ENCODE data around the gene CRAT. TPM values are rescaled to one million over a fixed set of nuclear protein-coding genes. Genes with fewer than 3 reads are reported as not detected.
A peak's percentile ranks its signal among the peaks of the same experiment; 100 is the strongest.

The CRAT gene
- total RNA-seq, 2 donors from 2014 or later: 62.3 to 78.3 TPM

DNA sequence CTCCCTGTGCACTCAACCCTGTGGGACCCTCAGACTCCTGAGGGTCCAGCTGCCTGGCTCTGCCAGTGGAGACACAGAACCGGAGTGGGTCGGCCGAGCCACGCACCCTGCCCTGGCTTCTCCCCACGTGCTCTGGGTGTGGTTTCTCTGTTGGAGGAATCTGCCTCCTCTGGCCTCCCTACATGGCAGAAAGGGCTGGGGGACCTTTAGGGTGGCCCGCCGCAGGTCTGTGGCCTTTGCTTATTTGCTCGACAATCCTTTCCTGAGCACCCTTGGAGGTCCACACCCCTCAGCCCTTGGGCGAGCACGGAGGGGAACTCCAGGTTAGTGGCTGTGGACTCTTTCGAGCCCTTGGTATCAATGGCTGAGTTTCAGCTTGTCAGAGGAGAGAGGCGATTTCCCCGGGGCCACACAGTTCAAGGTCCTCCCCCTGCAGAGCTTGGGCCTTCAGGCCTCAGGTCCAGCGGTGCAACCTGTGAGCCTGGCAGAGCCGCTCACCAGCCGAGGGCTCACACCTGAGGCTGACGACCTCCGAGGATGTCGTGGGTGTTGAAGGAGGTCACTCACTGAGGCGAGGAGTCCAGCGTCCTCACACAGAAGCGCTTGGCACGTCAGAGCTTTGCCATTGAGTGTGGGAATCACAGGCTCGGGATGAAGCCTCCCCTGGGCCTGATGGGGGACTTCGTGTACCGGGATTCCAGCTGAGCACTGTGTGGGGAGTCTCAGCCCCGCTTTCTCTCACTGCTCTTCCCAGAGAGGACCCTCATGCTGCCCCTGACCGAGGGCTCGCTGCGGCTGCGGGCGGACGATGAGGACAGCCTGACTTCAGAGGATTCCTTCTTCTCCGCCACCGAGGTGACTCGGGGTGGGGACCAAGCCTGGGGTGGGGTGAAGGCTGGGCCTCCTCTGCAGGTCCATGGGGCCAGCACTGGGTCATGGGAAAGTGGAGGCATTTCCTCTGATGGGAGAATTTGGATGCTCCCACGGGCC, 50.5 kb downstream of the CRAT start:
- intact Hi-C loops (cut with DNase I): no loop called here
- Histone ChIP-seq H3K9me3 (no peaks in the 10 kb centered on the region), H3K36me3 (peaks cover 9% of the 10 kb centered on the region), H3K27me3 (no peaks in the 10 kb centered on the region), H3K4me1 (no peaks in the 10 kb centered on the region), H3K4me3 (no peak overlapping the region), H3K27ac (no peak overlapping the region), H3K9ac (ENCODE audit: low read depth in 2 of 2, low read length in 2 of 2) (no peak overlapping the region)
- DNase-seq: no peak
- TF ChIP-seq, protein P1, sequence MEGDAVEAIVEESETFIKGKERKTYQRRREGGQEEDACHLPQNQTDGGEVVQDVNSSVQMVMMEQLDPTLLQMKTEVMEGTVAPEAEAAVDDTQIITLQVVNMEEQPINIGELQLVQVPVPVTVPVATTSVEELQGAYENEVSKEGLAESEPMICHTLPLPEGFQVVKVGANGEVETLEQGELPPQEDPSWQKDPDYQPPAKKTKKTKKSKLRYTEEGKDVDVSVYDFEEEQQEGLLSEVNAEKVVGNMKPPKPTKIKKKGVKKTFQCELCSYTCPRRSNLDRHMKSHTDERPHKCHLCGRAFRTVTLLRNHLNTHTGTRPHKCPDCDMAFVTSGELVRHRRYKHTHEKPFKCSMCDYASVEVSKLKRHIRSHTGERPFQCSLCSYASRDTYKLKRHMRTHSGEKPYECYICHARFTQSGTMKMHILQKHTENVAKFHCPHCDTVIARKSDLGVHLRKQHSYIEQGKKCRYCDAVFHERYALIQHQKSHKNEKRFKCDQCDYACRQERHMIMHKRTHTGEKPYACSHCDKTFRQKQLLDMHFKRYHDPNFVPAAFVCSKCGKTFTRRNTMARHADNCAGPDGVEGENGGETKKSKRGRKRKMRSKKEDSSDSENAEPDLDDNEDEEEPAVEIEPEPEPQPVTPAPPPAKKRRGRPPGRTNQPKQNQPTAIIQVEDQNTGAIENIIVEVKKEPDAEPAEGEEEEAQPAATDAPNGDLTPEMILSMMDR (IDR thresholded peaks at IDR 0.05): no peak

DNA sequence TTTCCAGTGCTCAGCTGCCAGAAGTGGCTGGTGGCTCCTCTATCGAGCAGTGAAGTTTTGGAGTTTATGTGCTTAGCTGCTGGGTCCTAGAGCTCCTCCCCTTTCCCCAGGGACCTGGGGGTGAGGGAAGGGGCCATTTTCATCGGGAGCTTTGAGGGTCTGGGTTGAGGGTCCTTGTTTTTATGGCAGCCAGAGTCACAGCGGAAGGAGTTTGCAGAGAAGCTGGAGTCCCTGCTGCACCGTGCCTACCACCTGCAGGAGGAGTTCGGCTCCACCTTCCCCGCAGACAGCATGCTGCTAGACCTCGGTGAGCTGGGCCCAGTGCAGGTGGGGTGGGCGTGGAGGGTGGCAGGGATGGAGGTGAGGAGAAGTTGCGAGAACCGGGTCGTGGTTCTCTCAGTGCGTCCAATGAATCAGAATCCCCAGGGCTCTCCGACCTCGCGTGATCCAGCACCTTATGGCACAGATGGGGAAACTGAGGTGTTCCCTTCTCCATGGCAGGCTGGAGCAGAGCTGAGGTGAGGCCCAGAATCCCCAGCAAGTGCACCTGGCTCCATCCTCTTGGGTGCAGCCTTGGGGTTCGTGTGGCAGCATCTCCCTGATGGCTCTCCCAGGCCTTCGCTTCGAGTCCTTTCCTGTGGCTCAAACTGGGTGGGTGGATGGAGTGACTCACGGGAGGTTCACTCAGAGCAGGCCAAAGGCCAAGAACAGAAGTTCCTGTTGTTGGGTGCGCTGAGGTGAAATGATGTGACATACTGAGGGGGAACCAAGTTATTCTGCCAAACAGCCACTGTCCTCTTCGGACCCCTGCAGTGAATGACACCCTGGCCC, 51.4 kb downstream of the CRAT start:
- Histone ChIP-seq H3K36me3 (peaks cover 9% of the 10 kb centered on the region), H3K9ac (ENCODE audit: low read depth in 2 of 2, low read length in 2 of 2) (no peak overlapping the region), H3K27ac (no peak overlapping the region), H3K27me3 (no peaks in the 10 kb centered on the region), H3K9me3 (no peaks in the 10 kb centered on the region), H3K4me1 (no peaks in the 10 kb centered on the region), H3K4me3 (no peak overlapping the region)
- intact Hi-C loops (cut with DNase I): no loop called here
- DNase-seq: no peak
- TF ChIP-seq, protein P1 (IDR thresholded peaks at IDR 0.05): no peak

DNA sequence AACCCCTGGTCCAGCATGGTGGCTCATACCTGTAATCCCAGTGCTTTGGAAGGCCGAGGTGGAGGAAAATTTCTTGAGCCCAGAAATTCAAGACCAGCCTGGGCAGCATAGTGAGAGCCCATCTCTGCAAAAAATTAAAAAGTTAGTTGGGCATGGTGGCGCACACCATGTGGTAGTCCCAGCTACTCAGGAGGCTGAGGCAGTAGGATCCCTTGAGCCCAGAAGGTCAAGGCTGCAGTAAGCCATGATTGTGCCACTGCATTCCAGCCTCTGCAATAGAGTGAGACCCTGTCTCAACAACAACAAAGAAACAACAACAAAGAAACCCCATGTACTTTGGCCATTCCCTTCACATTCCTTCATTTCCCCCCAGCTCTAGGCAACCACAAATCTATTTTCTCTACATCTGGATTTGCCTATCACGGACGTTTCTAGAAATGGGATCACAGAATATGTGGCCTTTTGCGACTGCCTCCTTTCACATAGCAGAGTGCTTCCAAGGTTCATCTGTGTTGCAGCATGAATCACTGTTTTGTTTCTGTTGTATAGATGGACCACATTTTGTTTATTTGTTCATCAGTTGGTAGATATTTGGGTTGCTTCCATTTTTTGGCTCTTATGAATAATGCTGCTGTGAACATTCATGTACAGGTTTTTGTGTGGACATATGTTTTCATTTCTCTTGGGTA, 56.3 kb downstream of the CRAT start:
- Histone ChIP-seq H3K9me3 (no peaks in the 10 kb centered on the region), H3K27ac (no peak overlapping the region), H3K27me3 (no peaks in the 10 kb centered on the region), H3K36me3 (no peaks in the 10 kb centered on the region), H3K4me3 (no peak overlapping the region), H3K9ac (ENCODE audit: low read depth in 2 of 2, low read length in 2 of 2) (no peak overlapping the region), H3K4me1 (no peaks in the 10 kb centered on the region)
- no peak for DNase-seq
- TF ChIP-seq, protein P1 (IDR thresholded peaks at IDR 0.05): no peak
- intact Hi-C loops (cut with DNase I): no loop called here

DNA sequence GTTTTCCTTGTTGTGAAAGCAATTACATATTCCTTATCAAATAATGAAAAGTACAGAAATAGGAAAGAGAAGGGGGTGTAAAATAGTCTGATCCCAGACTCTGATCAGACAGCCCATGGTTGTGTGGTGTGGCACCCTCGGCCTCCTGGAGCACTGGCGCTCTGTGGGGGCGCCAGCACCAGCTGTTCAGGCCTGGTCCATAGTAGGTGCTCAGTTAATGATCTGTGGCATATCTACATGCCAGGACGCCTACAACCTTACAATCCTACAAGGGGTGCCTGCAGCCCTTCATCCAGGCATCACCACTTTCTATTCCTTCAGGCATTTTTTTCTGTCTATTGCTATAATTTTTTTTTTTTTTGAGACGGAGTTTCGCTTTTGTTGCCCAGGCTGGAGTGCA, 57.6 kb downstream of the CRAT start:
- no peak for DNase-seq
- TF ChIP-seq, protein P1 (IDR thresholded peaks at IDR 0.05): no peak
- peaks cover 8% of the 10 kb centered on the region for H3K36me3 ChIP-seq
- intact Hi-C loops (cut with DNase I): no loop called here
- peak overlapping the region; percentile 6 to 16 for H3K9ac ChIP-seq (ENCODE audit: low read depth in 2 of 2, low read length in 2 of 2)
- no peak overlapping the region for H3K4me3 ChIP-seq
- no peaks in the 10 kb centered on the region for H3K4me1 ChIP-seq
- peak overlapping the region; percentile 91 for H3K27ac ChIP-seq
- H3K27me3 ChIP-seq: no peaks in the 10 kb centered on the region
- H3K9me3 ChIP-seq: no peaks in the 10 kb centered on the region

DNA sequence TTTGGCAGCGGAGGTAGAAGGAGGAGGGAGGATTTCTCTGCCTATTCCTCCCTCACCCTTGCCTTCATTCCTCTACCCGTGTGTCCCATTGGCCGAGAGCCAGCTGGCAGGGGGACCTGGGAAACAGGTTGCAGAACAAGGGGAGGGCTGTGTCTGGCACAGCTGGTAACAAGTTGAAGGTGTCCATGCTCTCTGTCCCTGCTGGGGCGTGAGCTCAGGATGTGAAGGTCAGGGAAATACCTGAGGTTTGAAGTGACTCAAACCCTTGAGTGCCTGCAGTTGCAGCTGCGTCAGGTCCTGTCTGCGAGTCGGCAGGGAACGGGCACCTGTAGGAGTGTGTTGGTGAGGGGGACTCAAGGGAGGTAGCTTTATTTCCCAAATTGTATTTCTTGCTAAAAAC, 58.0 kb downstream of the CRAT start:
- Histone ChIP-seq H3K9me3 (no peaks in the 10 kb centered on the region), H3K4me1 (no peaks in the 10 kb centered on the region), H3K27me3 (no peaks in the 10 kb centered on the region), H3K36me3 (peaks cover 8% of the 10 kb centered on the region), H3K27ac (peak overlapping the region; percentile 91), H3K9ac (ENCODE audit: low read depth in 2 of 2, low read length in 2 of 2) (peak overlapping the region; percentile 14 to 16), H3K4me3 (no peak overlapping the region)
- TF ChIP-seq, protein P1 (IDR thresholded peaks at IDR 0.05): no peak
- peak; percentile 97 for DNase-seq
- intact Hi-C loops (cut with DNase I): no loop called here

All from colonic mucosa (tissue), 4 donors.